HepG2 (cell line): ENCODE data around the gene SLC16A13.

Experiments
- CENPT ChIP-seq: sonication (generic); formaldehyde crosslinking; IDR thresholded peaks from 2 replicates; pipeline ENCODE4 v1.8.0; 2022; ENCODE audit warnings: low read depth, mild to moderate bottlenecking, moderate library complexity, missing genetic modification reagents
- ESRRA ChIP-seq: sonication (generic); formaldehyde crosslinking; IDR thresholded peaks from 2 replicates; pipeline ENCODE4 v1.5.1; 2020; ENCODE audit warnings: mild to moderate bottlenecking, low read depth, missing genetic modification reagents
- FOXP1 ChIP-seq, 2 experiments: fragments of 450-650 bp in 1 of 2; IDR thresholded peaks; 2 replicates each; pipeline ENCODE4 v1.6.1; 2017 to 2018; ENCODE audit warnings: antibody characterized with exemption in 1 of 2
- NCOR1 ChIP-seq: fragments of 200-600 bp; sonication (generic); IDR thresholded peaks from 2 replicates; pipeline ENCODE4 v1.7.0; 2017; ENCODE audit warnings: antibody characterized with exemption, low read length, borderline replicate concordance
- POLR2AphosphoS5 ChIP-seq: IDR thresholded peaks from 2 replicates; pipeline ENCODE4 v1.6.1; 2012; ENCODE audit warnings: low read depth, low read length
- TAF15 ChIP-seq: fragments of 200-400 bp; formaldehyde crosslinking; IDR thresholded peaks from one replicate; pipeline ENCODE4 v1.6.1; 2018; ENCODE audit warnings: mild to moderate bottlenecking, low read depth, low read length; ENCODE audit not compliant: poor library complexity, severe bottlenecking
- ZFP82 ChIP-seq: sonication (generic); formaldehyde crosslinking; IDR thresholded peaks from 2 replicates; pipeline ENCODE4 v1.5.1; 2020; ENCODE audit warnings: mild to moderate bottlenecking, missing genetic modification reagents, borderline replicate concordance
- ZNF263 ChIP-seq: sonication (generic); formaldehyde crosslinking; IDR thresholded peaks from 2 replicates; pipeline ENCODE4 v1.4.0; 2020; ENCODE audit warnings: missing genetic modification reagents
- ZNF383 ChIP-seq: sonication (generic); formaldehyde crosslinking; IDR thresholded peaks from 2 replicates; pipeline ENCODE4 v1.4.0; 2020; ENCODE audit warnings: missing genetic modification reagents, mild to moderate bottlenecking, borderline replicate concordance
- ZNF430 ChIP-seq: sonication (generic); formaldehyde crosslinking; IDR thresholded peaks from 2 replicates; pipeline ENCODE4 v1.9.0; 2021; ENCODE audit warnings: mild to moderate bottlenecking, missing genetic modification reagents
- TF ChIP-seq, protein P1 (sequence below): sonication (generic); formaldehyde crosslinking; IDR thresholded peaks from 2 replicates; pipeline ENCODE4 v1.8.0; 2022; ENCODE audit warnings: mild to moderate bottlenecking, missing genetic modification reagents, borderline replicate concordance

- TF ChIP-seq FOXP1 (IDR thresholded peaks at IDR 0.05), result no peak
- no peak for TF ChIP-seq FOXP1 (CRISPR knock-in tag; IDR thresholded peaks at IDR 0.05)
- no peak for TF ChIP-seq ESRRA (CRISPR knock-in tag)
- TF ChIP-seq, protein P1, sequence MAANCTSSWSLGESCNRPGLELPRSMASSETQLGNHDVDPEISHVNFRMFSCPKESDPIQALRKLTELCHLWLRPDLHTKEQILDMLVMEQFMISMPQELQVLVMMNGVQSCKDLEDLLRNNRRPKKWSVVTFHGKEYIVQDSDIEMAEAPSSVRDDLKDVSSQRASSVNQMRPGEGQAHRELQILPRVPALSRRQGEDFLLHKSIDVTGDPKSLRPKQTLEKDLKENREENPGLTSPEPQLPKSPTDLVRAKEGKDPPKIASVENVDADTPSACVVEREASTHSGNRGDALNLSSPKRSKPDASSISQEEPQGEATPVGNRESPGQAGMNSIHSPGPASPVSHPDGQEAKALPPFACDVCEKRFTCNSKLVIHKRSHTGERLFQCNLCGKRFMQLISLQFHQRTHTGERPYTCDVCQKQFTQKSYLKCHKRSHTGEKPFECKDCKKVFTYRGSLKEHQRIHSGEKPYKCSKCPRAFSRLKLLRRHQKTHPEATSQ (CRISPR knock-in tag), result no peak
- no peak for TF ChIP-seq ZFP82 (CRISPR knock-in tag)
- no peak for TF ChIP-seq NCOR1
- no peak for TF ChIP-seq TAF15
- TF ChIP-seq ZNF263 (CRISPR knock-in tag), result no peak
- no peak for TF ChIP-seq CENPT (CRISPR knock-in tag)
- TF ChIP-seq ZNF383, result no peak
- TF ChIP-seq POLR2AphosphoS5, result no peak
- TF ChIP-seq ZNF430 (CRISPR knock-in tag), result no peak
Observed at GRCh38 chr17:6994666-6995256, 41.1 kb upstream of the SLC16A13 start.
